Measurements from ENCODE around the gene MAGOH. TPM values are rescaled to one million over a fixed set of nuclear protein-coding genes. Genes with fewer than 3 reads are reported as not detected.

The MAGOH gene
- total and polyA plus RNA-seq, 10 of the 15 experiments (the other 5 are each of a cell fraction or from before 2014, with no cell fraction given) = 62.6 to 261 (median 89.8) TPM

DNA sequence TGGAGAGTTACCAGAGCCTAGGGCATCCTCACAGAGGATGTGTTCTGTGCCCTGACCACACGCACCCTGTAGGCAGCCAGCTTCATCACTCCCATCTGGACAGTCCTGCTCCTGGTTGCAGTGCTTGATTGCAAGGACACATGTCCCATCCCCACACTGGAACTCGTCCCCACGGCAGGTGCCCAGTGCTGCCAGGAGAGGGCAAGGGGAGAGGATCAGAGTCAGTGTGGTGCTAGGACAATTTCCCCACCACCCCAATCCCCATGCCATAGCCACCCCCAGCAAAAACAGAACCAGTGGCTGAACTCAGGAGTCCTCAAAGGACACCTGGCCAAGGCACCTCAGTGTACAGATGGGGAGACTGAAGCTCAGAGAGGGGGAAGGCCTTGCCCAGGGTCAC is 37.2 kb upstream of the MAGOH start:
- intact Hi-C loops (cut with micrococcal nuclease; ENCODE audit: unreplicated experiment) = no loop called here
- ATAC-seq (no peak), DNase-seq (ENCODE audit: low read depth, low spot score) (no peak), FAIRE-seq (no peak)
- no peaks in the 10 kb centered on the region for H4K20me1 ChIP-seq (ENCODE audit: control insufficient read depth, insufficient read depth)
- WGBS (ENCODE audit: insufficient coverage, insufficient replicate concordance, low lambda C conversion rate, missing lambda C conversion rate) = 96% methylated on average over 3 of the region's 3 CpGs
- no TSS peak for BruUV-seq (replicated peaks)
- ChIA-PET CTCF (interaction anchor here (1.2 kb wide), 1 partner anchor 118 kb away, joined by 8 read pairs; no protein-coding TSS in a partner anchor), RAD21 (ENCODE audit: unreplicated experiment) (interaction anchor here (0.6 to 1.3 kb wide), 3 partner anchors 15 to 285 kb away, joined by 3 to 6 read pairs (median 3); no protein-coding TSS in a partner anchor), SMC1A (ENCODE audit: uncharacterized antibody, unreplicated experiment) (interaction anchor here (0.5 kb wide), 1 partner anchor 43 kb away, joined by 3 read pairs; no protein-coding TSS in a partner anchor), POLR2A (no interaction called here)
- no peaks in the 10 kb centered on the region for H3K4me1 ChIP-seq (ENCODE audit: control insufficient read depth, insufficient read depth, low read length)
- no peak overlapping the region for H3K4me2 ChIP-seq (ENCODE audit: control insufficient read depth, insufficient read depth)
- in situ Hi-C loops (cut with MboI) = loop anchor here (5.0 kb wide), 1 partner anchor 117 kb away; no protein-coding TSS in a partner anchor
- no peaks in the 10 kb centered on the region for H3K9me3 ChIP-seq (replicated peaks; ENCODE audit: control insufficient read depth, insufficient read depth, low read length)
- no peaks in the 10 kb centered on the region for H3K27me3 ChIP-seq (replicated peaks in 1 of 2; ENCODE audit: control insufficient read depth in 2 of 2, insufficient read depth in 2 of 2, low read length in 1 of 2)
- no peak for TF ChIP-seq EZH2 (IDR thresholded peaks at IDR 0.05; ENCODE audit: borderline replicate concordance, control insufficient read depth, low read depth, low read length)
- no peak for TF ChIP-seq CTCF (IDR thresholded peaks at IDR 0.05 in 2 of 3, conservative IDR thresholded peaks at IDR 0.05 in 1 of 3; ENCODE audit: control insufficient read depth in 2 of 3, extremely low read depth in 1 of 3, insufficient read depth in 1 of 3, low read depth in 3 of 3, low read length in 3 of 3)
- TF ChIP-seq RB1 (IDR thresholded peaks at IDR 0.05; ENCODE audit: borderline replicate concordance) = no peak
- no peak for TF ChIP-seq LARP7 (IDR thresholded peaks at IDR 0.05)
- no peak for TF ChIP-seq USF2 (IDR thresholded peaks at IDR 0.05; ENCODE audit: borderline replicate concordance, low read depth, low read length)
- TF ChIP-seq SIN3A (IDR thresholded peaks at IDR 0.05; ENCODE audit: low read depth, low read length) = no peak
- TF ChIP-seq ATF7 (IDR thresholded peaks at IDR 0.05; ENCODE audit: low read depth) = no peak
- TF ChIP-seq PBX3 (IDR thresholded peaks at IDR 0.05; ENCODE audit: insufficient replicate concordance, low read depth, low read length) = no peak
- peaks cover 8 to 33% of the 10 kb centered on the region in 2 experiments; a peak in 3 of 4 replicates for H3K36me3 ChIP-seq (ENCODE audit: control insufficient read depth in 2 of 2, insufficient read depth in 2 of 2, low read length in 1 of 2)
- no peak overlapping the region for H3K4me3 ChIP-seq
- no peak overlapping the region for H3K9ac ChIP-seq (ENCODE audit: control insufficient read depth, insufficient read depth, low read length)
- H2AFZ ChIP-seq (ENCODE audit: control insufficient read depth, low read depth, low read length) = no peak overlapping the region
- H3K27ac ChIP-seq (ENCODE audit: control insufficient read depth, insufficient read depth) = no peak overlapping the region
- H3K79me2 ChIP-seq (ENCODE audit: control insufficient read depth, insufficient read depth, low read length) = no peaks in the 10 kb centered on the region

All from GM12878 (cell line).